ENCODE data around the gene NDUFAF3. TPM values are rescaled to one million over a fixed set of nuclear protein-coding genes. Genes with fewer than 3 reads are reported as not detected.

NDUFAF3 gene
- total and polyA plus RNA-seq, 10 of the 15 experiments (the other 5 are each of a cell fraction or from before 2014, with no cell fraction given) = 25.4 to 228 (median 63.9) TPM

- Histone ChIP-seq H3K9me3 (replicated peaks; ENCODE audit: control insufficient read depth, insufficient read depth, low read length) (no peaks in the 10 kb centered on the region), H3K27ac (ENCODE audit: control insufficient read depth, insufficient read depth) (peak overlapping the region; percentile 94), H3K4me1 (ENCODE audit: control insufficient read depth, insufficient read depth, low read length) (peaks cover 19% of the 10 kb centered on the region), H3K4me2 (ENCODE audit: control insufficient read depth, insufficient read depth) (peak overlapping the region; percentile 83), H3K9ac (ENCODE audit: control insufficient read depth, insufficient read depth, low read length) (peak overlapping the region; percentile 81), H4K20me1 (ENCODE audit: control insufficient read depth, insufficient read depth) (no peaks in the 10 kb centered on the region), H2AFZ (ENCODE audit: control insufficient read depth, low read depth, low read length) (no peak overlapping the region; the same call in 1 of the 2 replicates), H3K36me3 (ENCODE audit: control insufficient read depth in 2 of 2, insufficient read depth in 2 of 2, low read length in 1 of 2) (peaks cover 13 to 16% of the 10 kb centered on the region in 2 experiments), H3K4me3 (peak overlapping the region; percentile 95), H3K27me3 (replicated peaks in 1 of 2; ENCODE audit: control insufficient read depth in 2 of 2, insufficient read depth in 2 of 2, low read length in 1 of 2) (no peaks in the 10 kb centered on the region), H3K79me2 (ENCODE audit: control insufficient read depth, insufficient read depth, low read length) (peaks cover 45% of the 10 kb centered on the region)
- FAIRE-seq = no peak
- peak; percentile 10 for ATAC-seq
- CTCF ChIA-PET = interaction anchor here (0.5 to 5.9 kb wide), 12 partner anchors 8 to 584 kb away, joined by 3 to 83 read pairs (median 4); partner anchors contain the start of genes IMPDH2, KLHDC8B, P4HTM and QRICH1
- no peak for DNase-seq (ENCODE audit: low read depth, low spot score)
- TSS peak; percentile 91 for BruUV-seq (replicated peaks)
- under 1% methylated on average over 51 of the region's 51 CpGs for WGBS (ENCODE audit: insufficient coverage, insufficient replicate concordance, low lambda C conversion rate, missing lambda C conversion rate)
- RAD21 ChIA-PET (ENCODE audit: unreplicated experiment) = interaction anchor here (0.7 to 4.1 kb wide), 10 partner anchors 13 to 555 kb away, joined by 3 to 40 read pairs (median 4); partner anchors contain the start of genes P4HTM, QRICH1, USP4 and WDR6
- POLR2A ChIA-PET = interaction anchor here (0.5 to 4.3 kb wide), 18 partner anchors 8 to 450 kb away, joined by 3 to 69 read pairs (median 5); partner anchors contain the start of genes DAG1, IMPDH2, P4HTM and QRICH1
- in situ Hi-C loops (cut with MboI) (no loop called here), intact Hi-C loops (cut with micrococcal nuclease; ENCODE audit: unreplicated experiment) (loop anchor here (1.0 to 10.0 kb wide), 5 partner anchors 13 to 654 kb away; partner anchors contain the start of genes APEH, P4HTM, QRICH1 and USP4)
- SMC1A ChIA-PET (ENCODE audit: uncharacterized antibody, unreplicated experiment) = interaction anchor here (0.6 to 6.1 kb wide), 10 partner anchors 9 to 585 kb away, joined by 3 to 31 read pairs (median 4); partner anchors contain the start of genes IMPDH2, P4HTM, QRICH1 and WDR6
- TF ChIP-seq DPF2 (IDR thresholded peaks at IDR 0.05) = 0 out of 2 replicates have a peak, but pooled peaks have one; percentile 38
- 0 out of 2 replicates have a peak, but pooled peaks have one; percentile 8 for TF ChIP-seq TCF3 (IDR thresholded peaks at IDR 0.05; ENCODE audit: borderline replicate concordance, insufficient read depth, low read depth, low read length)
- peak; percentile 78 for TF ChIP-seq NR2F1 (conservative IDR thresholded peaks at IDR 0.05)
- TF ChIP-seq SMAD5 (IDR thresholded peaks at IDR 0.05; ENCODE audit: low read depth) = peak; percentile 2; the same call in 1 of the 2 replicates
- TF ChIP-seq NKRF (conservative IDR thresholded peaks at IDR 0.05) = 0 out of 2 replicates have a peak, but pooled peaks have one; percentile 14
- TF ChIP-seq POLR2AphosphoS5 (IDR thresholded peaks at IDR 0.05; ENCODE audit: low read length) = peak; percentile 40
- TF ChIP-seq CBX3 (IDR thresholded peaks at IDR 0.05; ENCODE audit: borderline replicate concordance, low read depth) = no peak
- TF ChIP-seq SREBF2 (IDR thresholded peaks at IDR 0.05; ENCODE audit: low read length) = no peak
- 0 out of 2 replicates have a peak, but pooled peaks have one; percentile 6 for TF ChIP-seq LARP7 (IDR thresholded peaks at IDR 0.05)
- no peak for TF ChIP-seq FOXK2 (IDR thresholded peaks at IDR 0.05)
- TF ChIP-seq GATAD2B (conservative IDR thresholded peaks at IDR 0.05; ENCODE audit: low read depth) = 0 out of 2 replicates have a peak, but pooled peaks have one; percentile 32
- peak; percentile 45; the same call in 1 of the 2 replicates for TF ChIP-seq IKZF1 (conservative IDR thresholded peaks at IDR 0.05)
- TF ChIP-seq IKZF2 (IDR thresholded peaks at IDR 0.05) = peak; percentile 25 to 38; a peak in 1 of 4 replicates
- TF ChIP-seq KAT2A (conservative IDR thresholded peaks at IDR 0.05; ENCODE audit: control insufficient read depth, low read depth, low read length) = no peak
- TF ChIP-seq BHLHE40 (IDR thresholded peaks at IDR 0.05; ENCODE audit: borderline replicate concordance in 1 of 2, low read depth in 2 of 2, low read length in 1 of 2) = 0 out of 4 replicates have a peak, but pooled peaks of 1 of the 2 experiments have one; percentile 3
- 0 out of 2 replicates have a peak, but pooled peaks have one; percentile 13 for TF ChIP-seq EED (IDR thresholded peaks at IDR 0.05; ENCODE audit: low read depth)
- no peak for TF ChIP-seq CBFB (IDR thresholded peaks at IDR 0.05; ENCODE audit: low read depth)
Observed at GRCh38 chr3:49020330-49021212, 1.4 kb upstream of the NDUFAF3 start.

Measured in GM12878 (cell line).